Transverse colon (tissue), 4 donors: ENCODE measurements around the gene DHRS12. TPM values are rescaled to one million over a fixed set of nuclear protein-coding genes. Genes with fewer than 3 reads are reported as not detected.

ENCODE experiments used
- DNase-seq: peaks from one replicate; pipeline ENCODE4 v3.0.0-alpha.2; 2019
- H3K27ac ChIP-seq, 4 donors: fragments of 200-600 bp; sonication (generic); 2 replicates each; pipeline ENCODE4 v1.5.1; 2016 to 2018; ENCODE audit warnings: inconsistent platforms in 4 of 4
- H3K27me3 ChIP-seq: fragments of 200-600 bp; sonication (generic); 2 replicates; pipeline ENCODE4 v1.5.1; 2017; ENCODE audit warnings: inconsistent platforms
- H3K36me3 ChIP-seq, 4 donors: fragments of 200-600 bp; sonication (generic); 2 replicates each; pipeline ENCODE4 v1.5.1; 2017 to 2019; ENCODE audit warnings: inconsistent platforms in 4 of 4
- H3K4me1 ChIP-seq, 4 donors: fragments of 200-600 bp; sonication (generic); 2 replicates each; pipeline ENCODE4 v1.5.1; 2017 to 2020; ENCODE audit warnings: inconsistent platforms in 4 of 4
- H3K4me3 ChIP-seq, 4 donors: fragments of 200-600 bp; sonication (generic); 1 replicate in 1 of 4; 2 replicates in 3 of 4; pipeline versions ENCODE4 v1.5.1 to v1.6.1; 2017 to 2019; ENCODE audit warnings: inconsistent platforms in 4 of 4
- H3K9me3 ChIP-seq, 2 donors: fragments of 200-600 bp; sonication (generic); 2 replicates each; pipeline ENCODE4 v1.5.1; 2017 to 2019; ENCODE audit warnings: inconsistent platforms in 2 of 2
- EP300 ChIP-seq: sonication (generic); formaldehyde crosslinking; IDR thresholded peaks from one replicate; pipeline ENCODE4 v1.6.1; 2017; ENCODE audit warnings: antibody characterized with exemption, low read depth
- POLR2A ChIP-seq: fragments of 450-650 bp; IDR thresholded peaks from one replicate; pipeline ENCODE4 v1.6.1; 2016; ENCODE audit warnings: antibody characterized with exemption, mild to moderate bottlenecking, moderate library complexity
- POLR2AphosphoS5 ChIP-seq, 3 donors: sonication (generic); formaldehyde crosslinking; IDR thresholded peaks; one replicate each; pipeline ENCODE4 v1.6.1; 2016; ENCODE audit warnings: antibody characterized with exemption in 3 of 3
- WGBS, 2 donors: methylation state at CpG; one replicate each; pipeline ENCODE4 v1.1.5; 2018; ENCODE audit warnings: low coverage in 1 of 2; 5-methylcytosine and 5-hydroxymethylcytosine counted together
- in situ Hi-C, 4 donors: fragments of 200-750 bp; cut with MboI; loops; one replicate each; pipeline versions ENCODE4 v1.15.0 to v1.15.1; 2017; ENCODE audit warnings: low sequenced_read_pairs in 3 of 4, low pct_ligation_motif_present in 1 of 4, low pct_unique_long_range_greater_than_20kb in 1 of 4
- intact Hi-C: fragments of 100-400 bp; cut with DNase I; formaldehyde crosslinking; loops from one replicate; pipeline ENCODE4 v1.15.1; 2023; ENCODE audit warnings: low total_unique reads
- total RNA-seq, 4 donors: library from RNA; depleted of rRNA; stranded (reverse); fragments of >200 nt; gene quantifications; one replicate each; pipeline ENCODE4 v1.1.0, GENCODE V29; 2016
- TF ChIP-seq, protein P1 (sequence below), 5 experiments: fragments of 200-600 bp in 3 of 5; fragments of 450-650 bp in 2 of 5; sonication (generic) in 3 of 5; IDR thresholded peaks; 1 replicate in 2 of 5; 2 replicates in 3 of 5; pipeline ENCODE4 v1.5.1; 2016 to 2017; ENCODE audit warnings: antibody characterized with exemption in 5 of 5, inconsistent platforms in 3 of 5, mild to moderate bottlenecking in 2 of 5, moderate library complexity in 1 of 5

Gene DHRS12
- total RNA-seq, 4 donors from 2014 or later = 5.2 to 17.8 (median 13.5) TPM

DNA sequence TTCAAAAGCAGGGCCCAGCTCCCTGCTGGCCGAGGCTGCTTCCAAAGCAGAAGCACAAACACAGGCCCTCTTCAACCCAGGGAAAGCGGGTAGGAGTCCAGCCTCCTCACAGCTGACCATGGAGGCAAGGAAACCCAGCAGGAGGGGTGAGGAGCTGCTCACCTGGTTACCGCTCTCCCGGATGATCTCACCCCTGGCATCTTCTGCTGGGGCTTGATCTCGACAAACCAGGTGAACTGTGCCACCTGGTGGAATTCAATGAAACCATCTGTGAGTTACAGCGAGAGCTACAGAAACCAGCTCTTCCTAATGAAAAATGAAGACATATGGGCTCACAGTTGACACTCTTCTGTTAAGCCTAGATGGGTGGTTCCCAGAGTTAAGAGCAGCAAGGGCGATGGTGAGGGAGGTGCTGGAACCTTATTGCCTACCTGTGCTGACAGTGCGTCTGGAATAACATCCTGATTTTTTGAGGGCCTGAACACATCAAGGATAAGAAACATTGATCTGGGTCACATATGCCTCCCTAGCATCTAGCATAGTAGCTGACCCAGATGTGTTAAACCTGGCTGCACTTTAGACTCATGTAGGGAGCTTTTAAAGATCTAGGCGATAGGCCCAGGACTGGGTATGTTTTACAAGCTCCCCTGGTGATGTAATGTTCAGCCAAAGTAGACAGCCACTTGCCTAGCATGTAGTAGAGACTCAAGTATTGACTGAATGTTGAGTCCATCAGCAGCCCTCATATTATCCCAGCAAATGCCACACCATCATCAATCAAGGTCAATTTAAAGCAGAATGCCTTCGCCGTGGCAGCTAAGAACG is 6.1 kb downstream of the DHRS12 start:
- intact Hi-C loops = no loop called here

GRCh38 chr13:51796546-51796945 is 7.4 kb downstream of the DHRS12 start:
- in situ Hi-C loops (loop anchor here (10.0 to 25.0 kb wide), 3 partner anchors 209 to 359 kb away; partner anchors contain the start of gene WDFY2 (in 1 of the 4)), intact Hi-C loops (no loop called here)
- Histone ChIP-seq H3K4me3 (no peak overlapping the region), H3K4me1 (peaks cover 3 to 13% (median 4%) of the 10 kb centered on the region in 4 donors), H3K27me3 (no peaks in the 10 kb centered on the region), H3K9me3 (no peaks in the 10 kb centered on the region), H3K27ac (no peak overlapping the region), H3K36me3 (no peaks in the 10 kb centered on the region)
- DNase-seq = no peak
- 92% methylated on average over 7 of the region's 7 CpGs; no CpG with 5 or more reads in 1 of the 2 donors for WGBS, 2 donors
- TF ChIP-seq POLR2A (no peak), EP300 (no peak), POLR2AphosphoS5 (IDR thresholded peaks at IDR 0.05) (no peak)
- TF ChIP-seq, protein P1, sequence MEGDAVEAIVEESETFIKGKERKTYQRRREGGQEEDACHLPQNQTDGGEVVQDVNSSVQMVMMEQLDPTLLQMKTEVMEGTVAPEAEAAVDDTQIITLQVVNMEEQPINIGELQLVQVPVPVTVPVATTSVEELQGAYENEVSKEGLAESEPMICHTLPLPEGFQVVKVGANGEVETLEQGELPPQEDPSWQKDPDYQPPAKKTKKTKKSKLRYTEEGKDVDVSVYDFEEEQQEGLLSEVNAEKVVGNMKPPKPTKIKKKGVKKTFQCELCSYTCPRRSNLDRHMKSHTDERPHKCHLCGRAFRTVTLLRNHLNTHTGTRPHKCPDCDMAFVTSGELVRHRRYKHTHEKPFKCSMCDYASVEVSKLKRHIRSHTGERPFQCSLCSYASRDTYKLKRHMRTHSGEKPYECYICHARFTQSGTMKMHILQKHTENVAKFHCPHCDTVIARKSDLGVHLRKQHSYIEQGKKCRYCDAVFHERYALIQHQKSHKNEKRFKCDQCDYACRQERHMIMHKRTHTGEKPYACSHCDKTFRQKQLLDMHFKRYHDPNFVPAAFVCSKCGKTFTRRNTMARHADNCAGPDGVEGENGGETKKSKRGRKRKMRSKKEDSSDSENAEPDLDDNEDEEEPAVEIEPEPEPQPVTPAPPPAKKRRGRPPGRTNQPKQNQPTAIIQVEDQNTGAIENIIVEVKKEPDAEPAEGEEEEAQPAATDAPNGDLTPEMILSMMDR (IDR thresholded peaks at IDR 0.05) = no peak

More for the DNA sequence above, 6.1 kb downstream of the DHRS12 start:
- no peaks in the 10 kb centered on the region for H3K9me3 ChIP-seq
- no peak for TF ChIP-seq POLR2A
- TF ChIP-seq, protein P1 (IDR thresholded peaks at IDR 0.05) = peak; percentile 42 to 70 (median 47)
- peak; percentile 51 for DNase-seq
- no peaks in the 10 kb centered on the region for H3K27me3 ChIP-seq
- in situ Hi-C loops = loop anchor here (10.0 to 25.0 kb wide), 3 partner anchors 211 to 361 kb away; partner anchors contain the start of gene WDFY2 (in 1 of the 4)
- no peak overlapping the region for H3K27ac ChIP-seq
- H3K36me3 ChIP-seq = no peaks in the 10 kb centered on the region
- H3K4me1 ChIP-seq = peaks cover 16 to 27% (median 17%) of the 10 kb centered on the region in 4 donors
- 60 to 70% methylated on average over 3 to 12 of the region's 12 CpGs for WGBS, 2 donors
- no peak overlapping the region for H3K4me3 ChIP-seq

DNA sequence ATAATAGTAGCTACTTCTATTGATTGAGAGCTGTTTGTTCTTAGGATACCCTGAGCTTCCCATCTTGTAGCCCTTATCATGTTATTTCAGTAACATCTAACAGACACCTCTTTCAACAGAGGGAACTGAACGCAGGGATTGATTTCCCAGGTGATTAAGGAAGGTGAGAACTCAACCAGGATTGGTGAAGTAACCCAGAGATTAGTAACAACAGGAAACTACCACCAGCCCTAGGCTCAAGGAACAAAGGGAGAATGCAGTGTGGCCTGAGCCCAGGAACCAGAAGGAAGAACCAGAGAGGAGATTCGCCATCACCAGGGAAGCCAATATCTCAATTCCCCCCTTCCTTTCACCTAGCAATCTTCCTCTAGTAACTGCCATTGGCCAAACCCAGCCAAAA is 8.5 kb downstream of the DHRS12 start:
- TF ChIP-seq POLR2AphosphoS5 (IDR thresholded peaks at IDR 0.05) = no peak
- TF ChIP-seq EP300 = no peak
- TF ChIP-seq POLR2A = no peak
- TF ChIP-seq, protein P1 (IDR thresholded peaks at IDR 0.05) = no peak
- no peaks in the 10 kb centered on the region for H3K9me3 ChIP-seq
- H3K27ac ChIP-seq = no peak overlapping the region
- H3K36me3 ChIP-seq = no peaks in the 10 kb centered on the region
- DNase-seq = no peak
- intact Hi-C loops = no loop called here
- in situ Hi-C loops = loop anchor here (10.0 to 25.0 kb wide), 3 partner anchors 208 to 358 kb away; partner anchors contain the start of gene WDFY2 (in 1 of the 4)
- 77 to 97% methylated on average over 2 of the region's 2 CpGs for WGBS, 2 donors
- no peaks in the 10 kb centered on the region for H3K27me3 ChIP-seq
- peaks cover 0 to 2% (median 0%) of the 10 kb centered on the region in 4 donors for H3K4me1 ChIP-seq
- no peak overlapping the region for H3K4me3 ChIP-seq

- no peak overlapping the region for H3K4me3 ChIP-seq
- no peak for TF ChIP-seq POLR2AphosphoS5 (IDR thresholded peaks at IDR 0.05)
- H3K36me3 ChIP-seq = no peaks in the 10 kb centered on the region
- no peaks in the 10 kb centered on the region for H3K4me1 ChIP-seq
- no peak overlapping the region for H3K27ac ChIP-seq
- in situ Hi-C loops = loop anchor here (10.0 to 25.0 kb wide), 3 partner anchors 208 to 358 kb away; partner anchors contain the start of gene WDFY2 (in 1 of the 4)
- 69% methylated on average over 4 of the region's 4 CpGs; no CpG with 5 or more reads in 1 of the 2 donors for WGBS, 2 donors
- H3K27me3 ChIP-seq = no peaks in the 10 kb centered on the region
- H3K9me3 ChIP-seq = no peaks in the 10 kb centered on the region
- DNase-seq = no peak
- intact Hi-C loops = no loop called here
Observed at GRCh38 chr13:51794964-51795363, 9.0 kb downstream of the DHRS12 start.
